Upper lobe of left lung (tissue), 6 donors: ENCODE results near the gene SPINT2. TPM values are rescaled to one million over a fixed set of nuclear protein-coding genes. Genes with fewer than 3 reads are reported as not detected.

Source experiments
- ATAC-seq, 2 donors: fragments of 200-7000 bp; cut with Tn5 transposase; one replicate each; pipeline ENCODE4 v1.9.1; 2022; ENCODE audit warnings: mild to moderate bottlenecking in 2 of 2, moderate library complexity in 2 of 2; ENCODE audit not compliant: low FRiP score in 2 of 2
- DNase-seq, 2 donors: peaks; one replicate each; pipeline ENCODE4 v3.0.0-alpha.2; 2019 to 2020
- H3K27ac ChIP-seq, 4 donors: fragments of 200-600 bp; sonication (generic); one replicate each; pipeline ENCODE4 v1.5.1; 2016 to 2019
- H3K27me3 ChIP-seq, 4 donors: fragments of 200-600 bp; sonication (generic); one replicate each; pipeline ENCODE4 v1.5.1; 2017 to 2019
- H3K36me3 ChIP-seq, 4 donors: fragments of 200-600 bp; sonication (generic); one replicate each; pipeline ENCODE4 v1.5.1; 2016 to 2019
- H3K4me1 ChIP-seq, 4 donors: fragments of 200-600 bp; sonication (generic); one replicate each; pipeline ENCODE4 v1.5.1; 2018 to 2019
- H3K4me3 ChIP-seq, 4 donors: fragments of 200-600 bp; sonication (generic); one replicate each; pipeline ENCODE4 v1.5.1; 2017 to 2019; ENCODE audit warnings: mild to moderate bottlenecking in 2 of 4, moderate library complexity in 1 of 4
- H3K9me3 ChIP-seq, 4 donors: fragments of 200-600 bp; sonication (generic); one replicate each; pipeline ENCODE4 v1.5.1; 2018 to 2019
- EP300 ChIP-seq, 4 donors: sonication (generic); formaldehyde crosslinking; IDR thresholded peaks; one replicate each; pipeline ENCODE4 v1.5.1; 2017; ENCODE audit warnings: antibody characterized with exemption in 4 of 4, control low read depth in 2 of 4
- POLR2A ChIP-seq, 4 donors: fragments of 450-650 bp; IDR thresholded peaks; one replicate each; pipeline ENCODE4 v1.5.1; 2016 to 2017; ENCODE audit warnings: antibody characterized with exemption in 4 of 4, mild to moderate bottlenecking in 2 of 4
- POLR2AphosphoS5 ChIP-seq, 2 donors: sonication (generic); formaldehyde crosslinking; IDR thresholded peaks; one replicate each; pipeline ENCODE4 v1.5.1; 2017; ENCODE audit warnings: antibody characterized with exemption in 2 of 2
- WGBS, 2 donors: methylation state at CpG; one replicate each; pipeline ENCODE4 v1.1.5; 2017 to 2018; 5-methylcytosine and 5-hydroxymethylcytosine counted together
- total RNA-seq, 6 donors: library from RNA; depleted of rRNA in 4 of 6; stranded (reverse); fragments of >200 nt in 4 of 6; gene quantifications; one replicate each; pipeline versions ENCODE4 v1.1.0 to v1.2.1, GENCODE V29; 2016 to 2021
- TF ChIP-seq, protein P1 (sequence below), 6 experiments: fragments of 450-650 bp in 4 of 6; fragments of 200-600 bp in 2 of 6; sonication (generic) in 2 of 6; IDR thresholded peaks; one replicate each; pipeline ENCODE4 v1.5.1; 2016 to 2019; ENCODE audit warnings: antibody characterized with exemption in 6 of 6
- donor health status: DM: no; HTN: no; CAD: no; lungs with moderate emphysema.
- donor health status: DM: no; HTN: yes; CAD: no; lungs with severe emphysema.

SPINT2 gene, protein sequence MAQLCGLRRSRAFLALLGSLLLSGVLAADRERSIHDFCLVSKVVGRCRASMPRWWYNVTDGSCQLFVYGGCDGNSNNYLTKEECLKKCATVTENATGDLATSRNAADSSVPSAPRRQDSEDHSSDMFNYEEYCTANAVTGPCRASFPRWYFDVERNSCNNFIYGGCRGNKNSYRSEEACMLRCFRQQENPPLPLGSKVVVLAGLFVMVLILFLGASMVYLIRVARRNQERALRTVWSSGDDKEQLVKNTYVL
- 100 to 1,000 TPM; 192 to 583 (median 317) TPM for total RNA-seq

DNA sequence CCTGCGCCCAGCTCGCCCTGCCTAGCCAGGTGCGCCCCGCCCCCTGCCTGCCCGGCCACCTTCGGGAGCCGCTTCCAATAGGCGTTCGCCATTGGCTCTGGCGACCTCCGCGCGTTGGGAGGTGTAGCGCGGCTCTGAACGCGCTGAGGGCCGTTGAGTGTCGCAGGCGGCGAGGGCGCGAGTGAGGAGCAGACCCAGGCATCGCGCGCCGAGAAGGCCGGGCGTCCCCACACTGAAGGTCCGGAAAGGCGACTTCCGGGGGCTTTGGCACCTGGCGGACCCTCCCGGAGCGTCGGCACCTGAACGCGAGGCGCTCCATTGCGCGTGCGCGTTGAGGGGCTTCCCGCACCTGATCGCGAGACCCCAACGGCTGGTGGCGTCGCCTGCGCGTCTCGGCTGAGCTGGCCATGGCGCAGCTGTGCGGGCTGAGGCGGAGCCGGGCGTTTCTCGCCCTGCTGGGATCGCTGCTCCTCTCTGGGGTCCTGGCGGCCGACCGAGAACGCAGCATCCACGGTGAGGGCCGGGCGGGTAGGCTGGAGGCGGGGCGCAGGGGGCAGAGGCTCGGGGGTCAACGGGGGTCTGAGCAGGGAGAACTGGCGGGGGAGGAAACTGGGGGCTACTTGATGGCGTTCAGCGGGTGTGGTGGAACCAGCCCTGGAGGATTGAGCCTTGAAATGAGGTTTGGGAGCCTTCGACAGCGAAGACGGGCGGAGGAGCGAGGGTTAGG lies at the start of gene SPINT2:
Gene SPINT2, plus strand, starts transcription at position 88 of the 727 bp plus-strand sequence. Its CDS starts 320 bp downstream, at position 408.
- peak within 1 kb of the TSS; percentile 91 to 97 (median 96) for H3K27ac ChIP-seq
- no peak for DNase-seq
- WGBS, 2 donors: 29 to 31% methylated on average over 17 to 18 of the region's 78 CpGs
- H3K27me3 ChIP-seq: no peaks in the 10 kb centered on the region
- ATAC-seq: peak; percentile 3 to 50
- TF ChIP-seq, protein P1, sequence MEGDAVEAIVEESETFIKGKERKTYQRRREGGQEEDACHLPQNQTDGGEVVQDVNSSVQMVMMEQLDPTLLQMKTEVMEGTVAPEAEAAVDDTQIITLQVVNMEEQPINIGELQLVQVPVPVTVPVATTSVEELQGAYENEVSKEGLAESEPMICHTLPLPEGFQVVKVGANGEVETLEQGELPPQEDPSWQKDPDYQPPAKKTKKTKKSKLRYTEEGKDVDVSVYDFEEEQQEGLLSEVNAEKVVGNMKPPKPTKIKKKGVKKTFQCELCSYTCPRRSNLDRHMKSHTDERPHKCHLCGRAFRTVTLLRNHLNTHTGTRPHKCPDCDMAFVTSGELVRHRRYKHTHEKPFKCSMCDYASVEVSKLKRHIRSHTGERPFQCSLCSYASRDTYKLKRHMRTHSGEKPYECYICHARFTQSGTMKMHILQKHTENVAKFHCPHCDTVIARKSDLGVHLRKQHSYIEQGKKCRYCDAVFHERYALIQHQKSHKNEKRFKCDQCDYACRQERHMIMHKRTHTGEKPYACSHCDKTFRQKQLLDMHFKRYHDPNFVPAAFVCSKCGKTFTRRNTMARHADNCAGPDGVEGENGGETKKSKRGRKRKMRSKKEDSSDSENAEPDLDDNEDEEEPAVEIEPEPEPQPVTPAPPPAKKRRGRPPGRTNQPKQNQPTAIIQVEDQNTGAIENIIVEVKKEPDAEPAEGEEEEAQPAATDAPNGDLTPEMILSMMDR (IDR thresholded peaks at IDR 0.05): peak in 3 of 6 experiments; percentile 2 to 21 (median 17)
- peak in 3 of 4 donors; percentile 82 to 95 (median 85) for TF ChIP-seq POLR2A (IDR thresholded peaks at IDR 0.05)
- TF ChIP-seq EP300 (IDR thresholded peaks at IDR 0.05): no peak
- peak; percentile 52 to 90 for TF ChIP-seq POLR2AphosphoS5 (IDR thresholded peaks at IDR 0.05)
- no peaks in the 10 kb centered on the region for H3K36me3 ChIP-seq
- H3K4me1 ChIP-seq: peaks cover 16 to 48% (median 28%) of the 10 kb centered on the region in 4 donors
- H3K9me3 ChIP-seq: no peaks in the 10 kb centered on the region
- H3K4me3 ChIP-seq: peak within 1 kb of the TSS; percentile 52 to 78 (median 72)

DNA sequence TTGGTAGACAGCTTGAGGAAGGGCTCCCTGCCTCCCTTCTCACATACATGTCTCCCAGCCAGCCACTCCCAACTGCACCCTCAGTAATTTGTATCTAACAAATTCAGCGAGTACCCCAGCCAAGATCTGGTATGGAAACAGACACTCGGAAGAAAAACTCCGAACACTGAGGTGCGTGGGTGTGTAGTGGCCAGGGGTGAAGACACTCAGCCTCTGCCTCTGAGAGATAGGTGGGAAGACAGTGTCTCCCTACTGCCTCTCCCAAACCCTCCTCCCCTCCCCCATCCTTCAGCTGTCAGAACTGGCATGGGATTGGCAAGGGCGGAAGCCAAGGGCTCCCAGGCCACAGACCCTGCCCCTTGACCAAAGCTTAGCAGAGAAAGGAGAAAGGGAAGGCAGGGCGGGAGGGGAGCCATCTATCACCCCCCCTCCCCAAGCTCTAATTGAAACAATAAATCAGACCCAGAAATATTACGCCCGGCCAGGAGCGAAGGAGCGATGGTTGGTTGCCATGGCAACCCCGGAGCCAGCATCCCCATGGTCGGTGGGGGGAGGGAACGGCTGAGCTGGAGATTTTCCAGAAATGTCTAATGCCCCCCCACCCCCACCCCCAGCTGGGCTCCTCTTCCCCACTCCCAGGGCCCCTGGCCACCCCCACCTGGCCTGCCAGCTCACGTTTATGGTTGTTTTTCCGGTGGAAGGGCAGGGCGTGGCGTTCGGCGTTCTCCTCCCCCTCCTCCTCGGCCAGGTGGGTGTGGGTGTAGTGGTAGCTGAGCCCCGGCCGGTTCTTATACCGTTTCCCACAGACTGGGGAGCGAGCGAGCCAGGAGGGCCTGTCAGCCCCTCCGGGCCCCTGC lies 47.4 kb upstream of the SPINT2 start:
- H3K9me3 ChIP-seq: no peaks in the 10 kb centered on the region
- H3K27ac ChIP-seq: no peak overlapping the region
- TF ChIP-seq POLR2AphosphoS5 (IDR thresholded peaks at IDR 0.05): no peak
- TF ChIP-seq EP300 (IDR thresholded peaks at IDR 0.05): no peak
- no peak for TF ChIP-seq POLR2A (IDR thresholded peaks at IDR 0.05)
- TF ChIP-seq, protein P1 (IDR thresholded peaks at IDR 0.05): no peak
- H3K4me1 ChIP-seq: no peaks in the 10 kb centered on the region
- peaks cover 0 to 1% (median under 1%) of the 10 kb centered on the region in 4 donors for H3K27me3 ChIP-seq
- WGBS, 2 donors: 60 to 64% methylated on average over 17 to 24 of the region's 26 CpGs
- no peaks in the 10 kb centered on the region for H3K36me3 ChIP-seq
- DNase-seq (no peak), ATAC-seq (no peak)
- no peak overlapping the region for H3K4me3 ChIP-seq

DNA sequence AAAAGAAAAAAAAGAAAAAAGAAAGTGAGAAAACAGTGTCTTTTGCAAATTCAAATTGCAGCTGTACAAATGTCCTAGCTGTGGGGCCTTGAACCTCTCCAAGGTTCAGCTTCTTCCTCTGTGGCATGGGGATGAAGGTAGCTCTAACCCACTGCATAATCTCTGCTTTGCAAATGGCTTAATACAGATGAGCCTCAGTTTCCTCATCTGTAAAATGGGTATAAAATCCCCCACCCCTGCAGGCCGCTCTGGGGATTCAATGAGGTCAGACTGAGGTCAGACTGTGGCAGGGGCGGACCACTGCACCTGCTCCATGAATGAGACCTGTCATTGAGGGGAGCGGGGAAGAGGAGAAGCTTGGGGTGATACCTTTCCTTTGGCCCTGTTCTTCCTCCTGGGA lies 46.2 kb upstream of the SPINT2 start:
- Histone ChIP-seq H3K9me3 (no peaks in the 10 kb centered on the region), H3K27me3 (peaks cover 0 to 13% (median 5%) of the 10 kb centered on the region in 4 donors), H3K27ac (no peak overlapping the region), H3K4me3 (no peak overlapping the region), H3K4me1 (peaks cover 0 to 5% (median 0%) of the 10 kb centered on the region in 4 donors), H3K36me3 (no peaks in the 10 kb centered on the region)
- WGBS, 2 donors: 81 to 95% methylated on average over 3 of the region's 3 CpGs
- DNase-seq (no peak), ATAC-seq (no peak)
- TF ChIP-seq EP300 (IDR thresholded peaks at IDR 0.05): no peak
- TF ChIP-seq, protein P1 (IDR thresholded peaks at IDR 0.05): no peak

DNA sequence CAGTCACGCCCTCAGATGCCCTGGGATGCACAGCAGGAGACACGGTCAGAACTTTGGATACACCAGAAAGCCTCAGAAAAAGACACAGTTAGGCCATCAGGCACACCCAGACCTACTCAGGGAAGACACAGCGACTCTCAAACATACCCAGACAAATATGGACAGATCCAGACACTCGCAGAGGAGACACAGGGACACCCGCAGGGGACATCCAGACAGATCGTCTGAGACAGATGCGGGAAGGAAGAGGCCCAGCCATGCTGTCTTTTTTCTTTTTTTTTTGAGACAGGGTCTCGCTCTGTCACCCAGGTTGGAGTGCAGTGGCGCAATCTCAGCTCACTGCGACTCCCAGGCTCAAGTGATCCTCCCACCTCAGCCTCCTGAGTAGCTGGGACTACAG lies 45.2 kb upstream of the SPINT2 start:
- Histone ChIP-seq H3K27me3 (peaks cover 3 to 24% (median 12%) of the 10 kb centered on the region in 4 donors), H3K27ac (no peak overlapping the region), H3K36me3 (no peaks in the 10 kb centered on the region), H3K4me1 (peaks cover 7 to 13% (median 8%) of the 10 kb centered on the region in 4 donors), H3K9me3 (no peaks in the 10 kb centered on the region), H3K4me3 (no peak overlapping the region)
- TF ChIP-seq, protein P1 (IDR thresholded peaks at IDR 0.05): no peak
- no peak for TF ChIP-seq EP300 (IDR thresholded peaks at IDR 0.05)
- no peak for TF ChIP-seq POLR2AphosphoS5 (IDR thresholded peaks at IDR 0.05)
- no peak for TF ChIP-seq POLR2A (IDR thresholded peaks at IDR 0.05)
- 89% methylated on average over 10 of the region's 10 CpGs for WGBS, 2 donors
- ATAC-seq: no peak
- no peak for DNase-seq
